ENCODE results near the gene TTC3. TPM values are rescaled to one million over a fixed set of nuclear protein-coding genes. Genes with fewer than 3 reads are reported as not detected.

TTC3 gene
- total RNA-seq, 3 donors from 2014 or later (not counting 1 experiment from before 2014, with no cell fraction given) = 83.1 to 97.4 (median 88.3) TPM

DNA sequence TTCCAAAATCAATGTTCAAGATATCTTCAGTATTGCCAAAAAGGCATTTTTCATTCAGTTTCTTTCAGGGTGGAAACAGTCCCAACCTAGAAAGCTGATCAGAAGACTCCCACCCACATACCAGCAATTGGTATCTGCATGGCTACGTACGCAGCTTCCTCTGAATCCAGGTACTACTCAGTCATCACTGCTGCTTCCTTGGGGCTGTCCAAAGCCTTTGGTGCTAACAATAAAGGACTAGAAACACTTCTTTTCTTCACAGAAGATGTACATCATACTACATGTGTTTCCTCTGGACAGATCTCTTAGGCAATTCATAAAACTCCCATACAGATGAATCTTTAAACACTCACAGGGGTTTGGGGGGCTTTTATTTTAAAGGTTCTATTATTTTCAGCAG lies 164.3 kb downstream of the TTC3 start:
- H3K27me3 ChIP-seq (ENCODE audit: control insufficient read depth, insufficient read depth, low read length) = no peaks in the 10 kb centered on the region
- WGBS (ENCODE audit: insufficient coverage) = 92% methylated on average over 2 of the region's 2 CpGs
- no peaks in the 10 kb centered on the region for H3K9me3 ChIP-seq (ENCODE audit: control insufficient read depth, insufficient read depth, low read length)
- peaks cover 20% of the 10 kb centered on the region for H3K4me1 ChIP-seq (ENCODE audit: control insufficient read depth, insufficient read depth, low read length)
- H3K27me3 Mint-ChIP-seq (ENCODE audit: low read depth in 2 of 2) = no peaks in the 10 kb centered on the region
- DNase-seq (no peak), ATAC-seq (no peak)
- intact Hi-C loops (cut with micrococcal nuclease) = no loop called here
- no peak overlapping the region for H3K4me3 Mint-ChIP-seq
- TF ChIP-seq, protein P1, sequence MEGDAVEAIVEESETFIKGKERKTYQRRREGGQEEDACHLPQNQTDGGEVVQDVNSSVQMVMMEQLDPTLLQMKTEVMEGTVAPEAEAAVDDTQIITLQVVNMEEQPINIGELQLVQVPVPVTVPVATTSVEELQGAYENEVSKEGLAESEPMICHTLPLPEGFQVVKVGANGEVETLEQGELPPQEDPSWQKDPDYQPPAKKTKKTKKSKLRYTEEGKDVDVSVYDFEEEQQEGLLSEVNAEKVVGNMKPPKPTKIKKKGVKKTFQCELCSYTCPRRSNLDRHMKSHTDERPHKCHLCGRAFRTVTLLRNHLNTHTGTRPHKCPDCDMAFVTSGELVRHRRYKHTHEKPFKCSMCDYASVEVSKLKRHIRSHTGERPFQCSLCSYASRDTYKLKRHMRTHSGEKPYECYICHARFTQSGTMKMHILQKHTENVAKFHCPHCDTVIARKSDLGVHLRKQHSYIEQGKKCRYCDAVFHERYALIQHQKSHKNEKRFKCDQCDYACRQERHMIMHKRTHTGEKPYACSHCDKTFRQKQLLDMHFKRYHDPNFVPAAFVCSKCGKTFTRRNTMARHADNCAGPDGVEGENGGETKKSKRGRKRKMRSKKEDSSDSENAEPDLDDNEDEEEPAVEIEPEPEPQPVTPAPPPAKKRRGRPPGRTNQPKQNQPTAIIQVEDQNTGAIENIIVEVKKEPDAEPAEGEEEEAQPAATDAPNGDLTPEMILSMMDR (IDR thresholded peaks at IDR 0.05) = no peak
- H3K27ac Mint-ChIP-seq = peak overlapping the region; percentile 89 to 91
- no peak overlapping the region for H3K4me3 ChIP-seq (ENCODE audit: low read length)
- H3K27ac ChIP-seq (ENCODE audit: low read length) = peak overlapping the region; percentile 2
- H3K36me3 Mint-ChIP-seq = no peaks in the 10 kb centered on the region
- H3K36me3 ChIP-seq (ENCODE audit: control insufficient read depth, insufficient read depth, low read length) = peaks cover 39% of the 10 kb centered on the region
- peaks cover 51 to 59% of the 10 kb centered on the region in 2 donors for H3K4me1 Mint-ChIP-seq
- H3K9me3 Mint-ChIP-seq = no peaks in the 10 kb centered on the region

DNA sequence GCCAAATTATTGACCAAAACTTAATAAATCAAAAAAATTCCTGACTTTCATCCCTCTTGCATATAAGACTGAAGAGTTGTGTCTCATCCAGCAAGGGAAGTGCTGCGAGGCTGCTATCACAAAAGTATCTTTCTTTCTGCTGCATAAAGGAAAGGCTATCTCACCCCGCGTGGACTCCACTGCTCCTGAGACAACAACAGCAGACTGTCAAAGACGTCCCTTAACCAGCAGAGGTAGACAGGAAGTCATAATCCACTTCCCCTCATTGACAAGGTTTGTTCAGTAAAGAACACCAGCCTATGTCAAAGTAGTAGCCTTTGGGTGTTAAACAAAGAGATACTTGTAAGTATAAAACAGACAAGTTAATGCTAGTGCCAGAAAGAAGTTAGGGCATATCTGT lies 164.7 kb downstream of the TTC3 start:
- Mint-ChIP-seq H3K36me3 (no peaks in the 10 kb centered on the region), H3K4me3 (peak overlapping the region; percentile 67), H3K9me3 (no peaks in the 10 kb centered on the region), H3K27me3 (ENCODE audit: low read depth in 2 of 2) (no peaks in the 10 kb centered on the region), H3K4me1 (peaks cover 54 to 62% of the 10 kb centered on the region in 2 donors), H3K27ac (peak overlapping the region; percentile 89 to 91)
- Histone ChIP-seq H3K9me3 (ENCODE audit: control insufficient read depth, insufficient read depth, low read length) (no peaks in the 10 kb centered on the region), H3K27me3 (ENCODE audit: control insufficient read depth, insufficient read depth, low read length) (no peaks in the 10 kb centered on the region), H3K4me1 (ENCODE audit: control insufficient read depth, insufficient read depth, low read length) (peaks cover 20% of the 10 kb centered on the region), H3K27ac (ENCODE audit: low read length) (peak overlapping the region; percentile 2), H3K36me3 (ENCODE audit: control insufficient read depth, insufficient read depth, low read length) (peaks cover 35% of the 10 kb centered on the region), H3K4me3 (ENCODE audit: low read length) (no peak overlapping the region)
- DNase-seq = peak in 1 of 2 donors; percentile 37
- 21% methylated on average over 4 of the region's 4 CpGs for WGBS (ENCODE audit: insufficient coverage)
- peak; percentile 80 to 91 (median 87) for ATAC-seq
- TF ChIP-seq, protein P1 (IDR thresholded peaks at IDR 0.05) = no peak
- intact Hi-C loops (cut with micrococcal nuclease) = no loop called here

DNA sequence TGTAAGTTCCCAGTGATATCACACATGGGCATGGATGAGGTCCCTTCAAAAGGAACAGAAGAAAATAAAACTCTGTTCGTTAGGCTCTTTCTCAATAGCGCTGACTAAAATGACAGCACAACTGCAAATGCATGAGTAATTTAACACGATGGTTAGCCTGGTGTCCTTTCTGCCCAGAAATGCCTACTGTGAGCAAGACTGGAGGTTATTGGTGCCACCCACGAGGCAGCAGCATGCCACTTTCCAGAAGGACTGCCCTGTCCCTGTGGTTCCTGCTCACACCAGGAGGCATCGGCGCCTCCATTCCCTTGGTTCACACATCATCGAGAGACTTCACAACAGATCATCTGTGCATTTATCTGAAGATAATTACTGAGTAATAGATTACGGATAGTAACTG lies 167.9 kb downstream of the TTC3 start:
- no peaks in the 10 kb centered on the region for H3K9me3 ChIP-seq (ENCODE audit: control insufficient read depth, insufficient read depth, low read length)
- no peak overlapping the region for H3K4me3 ChIP-seq (ENCODE audit: low read length)
- intact Hi-C loops (cut with micrococcal nuclease) = no loop called here
- no peak for DNase-seq
- H3K36me3 Mint-ChIP-seq = no peaks in the 10 kb centered on the region
- H3K36me3 ChIP-seq (ENCODE audit: control insufficient read depth, insufficient read depth, low read length) = peaks cover 29% of the 10 kb centered on the region
- no peak overlapping the region for H3K4me3 Mint-ChIP-seq
- no peaks in the 10 kb centered on the region for H3K27me3 Mint-ChIP-seq (ENCODE audit: low read depth in 2 of 2)
- TF ChIP-seq, protein P1 (IDR thresholded peaks at IDR 0.05) = no peak
- peaks cover 84 to 86% of the 10 kb centered on the region in 2 donors for H3K4me1 Mint-ChIP-seq
- no peaks in the 10 kb centered on the region for H3K9me3 Mint-ChIP-seq
- no peaks in the 10 kb centered on the region for H3K27me3 ChIP-seq (ENCODE audit: control insufficient read depth, insufficient read depth, low read length)
- peak overlapping the region; percentile 62 to 89 for H3K27ac Mint-ChIP-seq
- peaks cover 38% of the 10 kb centered on the region for H3K4me1 ChIP-seq (ENCODE audit: control insufficient read depth, insufficient read depth, low read length)
- WGBS (ENCODE audit: insufficient coverage) = 87% methylated on average over 8 of the region's 8 CpGs
- no peak for ATAC-seq
- H3K27ac ChIP-seq (ENCODE audit: low read length) = no peak overlapping the region

DNA sequence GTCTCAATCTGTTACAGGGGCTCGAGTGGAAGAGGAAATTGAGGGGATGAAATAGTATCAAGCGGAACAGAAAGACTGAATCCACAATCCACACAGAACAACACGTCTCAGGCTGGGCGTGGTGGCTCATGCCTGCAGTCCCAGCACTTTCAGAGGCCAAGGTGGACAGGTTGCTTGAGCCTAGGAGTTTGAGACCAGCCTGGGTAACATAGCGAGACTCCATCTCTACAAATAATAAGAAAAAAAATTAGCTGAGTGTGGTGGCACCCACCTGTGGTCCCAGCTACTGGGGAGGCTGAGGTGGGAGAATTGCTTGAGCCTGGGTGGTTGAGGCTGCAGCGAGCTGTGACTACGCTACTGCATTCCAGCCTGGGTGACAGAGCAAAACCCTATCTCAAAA lies 168.4 kb downstream of the TTC3 start:
- no peak overlapping the region for H3K4me3 ChIP-seq (ENCODE audit: low read length)
- ATAC-seq (no peak), DNase-seq (no peak)
- TF ChIP-seq, protein P1 (IDR thresholded peaks at IDR 0.05) = no peak
- H3K27ac ChIP-seq (ENCODE audit: low read length) = no peak overlapping the region
- Mint-ChIP-seq H3K36me3 (no peaks in the 10 kb centered on the region), H3K27me3 (ENCODE audit: low read depth in 2 of 2) (no peaks in the 10 kb centered on the region), H3K4me1 (peaks cover 84 to 86% of the 10 kb centered on the region in 2 donors), H3K27ac (peak overlapping the region; percentile 62 to 89), H3K4me3 (no peak overlapping the region), H3K9me3 (no peaks in the 10 kb centered on the region)
- intact Hi-C loops (cut with micrococcal nuclease) = no loop called here
- peaks cover 36% of the 10 kb centered on the region for H3K4me1 ChIP-seq (ENCODE audit: control insufficient read depth, insufficient read depth, low read length)
- whole genome bisulfite sequencing (ENCODE audit: insufficient coverage) = 92% methylated on average over 6 of the region's 7 CpGs
- H3K9me3 ChIP-seq (ENCODE audit: control insufficient read depth, insufficient read depth, low read length) = no peaks in the 10 kb centered on the region
- H3K36me3 ChIP-seq (ENCODE audit: control insufficient read depth, insufficient read depth, low read length) = peaks cover 29% of the 10 kb centered on the region
- H3K27me3 ChIP-seq (ENCODE audit: control insufficient read depth, insufficient read depth, low read length) = no peaks in the 10 kb centered on the region

Data from natural killer cell (primary cell).